HG03521 (cell line): Measurements from ENCODE around the gene NEK7.
"Not testable (repeated sequence)": the region's sequence is repeated elsewhere in the genome, so short reads cannot be mapped to it uniquely, and the experiment has no call there.

Experiments used
- ATAC-seq: cut with Tn5 transposase; IDR thresholded peaks from one replicate; pipeline ENCODE4 v1.9.1; 2021; ENCODE audit warnings: mild to moderate bottlenecking, moderate library complexity; ENCODE audit not compliant: unreplicated experiment

Gene NEK7

DNA sequence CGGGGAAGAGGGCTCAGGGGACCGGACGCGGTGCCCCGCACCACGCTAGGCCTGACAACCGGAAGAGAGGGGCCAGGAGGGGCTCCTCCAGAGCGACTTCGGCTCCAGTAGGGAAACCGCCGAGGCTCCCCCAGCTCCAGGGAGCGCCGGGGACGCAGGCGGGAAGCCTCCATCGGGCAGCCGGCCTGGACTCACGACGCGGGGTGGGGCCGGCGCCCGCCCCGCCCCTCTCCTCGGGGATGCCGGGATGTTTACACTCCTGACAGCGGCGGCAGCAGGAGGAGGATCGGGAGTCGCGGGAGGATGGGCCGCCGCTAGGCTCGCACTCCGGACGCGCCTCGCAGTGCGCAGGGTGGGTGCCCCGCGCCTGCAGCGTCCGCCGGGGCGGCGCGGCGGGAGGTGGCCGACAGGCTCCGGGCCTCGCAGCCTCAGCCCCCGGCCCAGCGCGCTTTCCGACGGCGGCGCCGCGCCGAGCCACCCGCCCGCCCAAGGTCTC is at the start of gene NEK7:
NEK7 (plus strand) TSS at position 254 of the 496 bp plus-strand sequence. CDS start 75,583 bp downstream, outside the sequence.
- ATAC-seq, result peak; percentile 36

- no peak for ATAC-seq
Measured at GRCh38 chr1:198107091-198107501, 49.7 kb upstream of the NEK7 start.

DNA sequence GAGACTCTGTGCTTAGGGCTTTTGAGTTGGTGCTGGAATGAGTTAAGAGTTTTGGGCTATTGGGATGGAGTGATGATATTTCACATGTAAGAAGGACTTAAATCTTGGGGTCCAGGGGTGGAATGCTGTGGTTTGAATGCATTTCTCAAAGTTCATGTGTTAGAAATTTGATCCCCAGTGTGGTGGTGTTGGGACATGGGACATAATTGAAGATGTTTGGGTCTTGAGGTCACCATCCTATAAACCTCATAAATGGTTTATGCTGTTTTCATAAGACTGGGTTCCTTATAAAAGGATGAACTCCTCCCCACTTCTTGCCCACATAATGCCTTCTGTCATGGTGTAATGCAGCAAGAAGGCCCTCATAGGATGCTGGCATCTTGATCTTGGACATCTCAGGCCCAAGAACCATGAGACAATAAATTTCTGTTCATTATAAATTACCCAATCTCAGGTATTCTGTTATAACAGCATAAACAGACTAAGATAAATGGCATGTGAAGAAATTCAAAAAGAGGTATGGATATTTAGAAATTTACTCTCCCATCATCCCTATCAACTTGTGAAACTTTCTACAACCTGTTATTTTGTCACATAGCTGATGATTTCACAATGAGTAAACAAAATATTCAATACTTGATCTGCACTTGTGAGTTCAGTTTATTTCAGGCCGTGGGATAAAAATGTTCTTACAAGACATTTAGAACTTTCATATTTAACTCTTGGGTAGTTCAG is 48.0 kb upstream of the NEK7 start:
- no peak for ATAC-seq

DNA sequence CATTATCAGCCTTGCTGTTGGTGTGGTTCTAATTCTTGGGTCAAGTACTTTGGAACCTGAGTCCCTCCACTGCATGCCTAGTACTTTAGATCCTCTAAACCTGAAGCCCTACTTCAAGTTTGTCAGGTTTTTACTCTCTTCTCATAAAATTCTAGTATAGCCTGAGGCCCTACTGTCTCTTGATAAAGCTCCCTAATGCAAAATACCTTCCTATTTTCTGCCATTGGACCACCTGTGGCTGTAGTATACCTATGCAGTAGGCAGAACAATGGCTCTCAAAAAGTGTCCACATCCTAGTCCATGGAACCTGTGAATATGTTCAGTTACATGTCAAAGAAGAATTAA is 47.5 kb upstream of the NEK7 start:
- no peak for ATAC-seq

DNA sequence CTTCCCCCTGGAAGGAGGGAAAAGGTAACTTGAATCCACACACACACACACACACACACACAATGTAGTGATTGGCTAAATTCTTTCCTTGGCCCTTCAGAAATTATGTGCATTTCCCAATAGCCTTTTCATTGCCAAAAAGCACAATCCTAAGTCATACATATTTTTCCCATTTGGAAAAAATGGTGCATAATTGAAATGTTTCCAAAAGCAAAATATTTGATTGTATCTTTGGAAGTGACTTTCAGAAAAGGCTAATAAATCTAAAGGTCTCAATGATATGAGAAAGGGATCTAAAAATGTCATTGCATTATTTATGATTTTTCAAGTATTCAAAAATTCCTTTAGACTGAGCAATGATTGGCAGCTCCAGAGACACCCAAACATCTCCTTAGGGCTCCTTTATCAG is 43.5 kb upstream of the NEK7 start:
- ATAC-seq, result no peak

- ATAC-seq, result no peak
Measured at GRCh38 chr1:198116069-198116468, 40.7 kb upstream of the NEK7 start.

DNA sequence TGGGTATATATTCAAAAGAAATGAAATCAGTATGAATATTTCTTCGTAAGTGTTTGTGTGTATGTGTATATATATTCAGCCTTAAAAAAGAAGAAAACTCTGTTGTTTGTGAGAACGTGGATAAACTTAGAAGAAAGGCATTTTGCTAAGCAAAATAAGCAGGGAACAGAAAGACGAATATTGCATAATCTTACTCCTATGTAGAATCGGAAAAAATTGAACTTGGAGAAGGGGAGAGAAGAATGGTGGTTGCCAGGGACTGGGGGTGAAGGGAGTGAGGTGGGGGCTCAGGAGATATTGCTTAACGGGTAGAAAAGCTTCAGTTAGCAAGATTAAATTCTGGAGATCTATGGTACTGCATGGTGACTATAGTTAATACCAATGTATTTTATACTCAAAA is 40.3 kb upstream of the NEK7 start:
- no peak for ATAC-seq

- no peak for ATAC-seq
Measured at GRCh38 chr1:198117267-198117666, 39.5 kb upstream of the NEK7 start.

- no peak for ATAC-seq
Measured at GRCh38 chr1:198118134-198118533, 38.7 kb upstream of the NEK7 start.

GRCh38 chr1:198119906-198120305 is 36.9 kb upstream of the NEK7 start:
- no peak for ATAC-seq

- no peak for ATAC-seq
Measured at GRCh38 chr1:198121056-198121826, 35.6 kb upstream of the NEK7 start.

DNA sequence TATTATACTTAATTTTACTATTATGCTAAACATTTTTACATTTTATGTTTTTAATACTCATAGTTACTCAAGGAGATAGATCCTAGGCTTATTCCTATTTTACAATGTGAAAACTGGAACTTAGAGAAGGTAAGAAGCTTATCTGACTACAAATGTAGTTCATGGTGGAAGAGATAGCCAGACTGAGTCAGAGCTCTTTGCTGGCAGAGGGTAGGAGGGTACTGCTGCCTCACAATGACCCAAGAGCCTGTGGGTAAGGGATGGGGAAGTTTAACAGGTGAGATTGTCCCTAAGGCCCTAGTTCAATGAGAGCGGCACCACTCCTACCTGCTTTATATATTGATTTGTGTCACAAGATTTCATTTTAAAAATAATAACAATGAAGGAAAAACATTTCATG is 34.1 kb upstream of the NEK7 start:
- ATAC-seq, result no peak

GRCh38 chr1:198123133-198123532 is 33.7 kb upstream of the NEK7 start:
- no peak for ATAC-seq

DNA sequence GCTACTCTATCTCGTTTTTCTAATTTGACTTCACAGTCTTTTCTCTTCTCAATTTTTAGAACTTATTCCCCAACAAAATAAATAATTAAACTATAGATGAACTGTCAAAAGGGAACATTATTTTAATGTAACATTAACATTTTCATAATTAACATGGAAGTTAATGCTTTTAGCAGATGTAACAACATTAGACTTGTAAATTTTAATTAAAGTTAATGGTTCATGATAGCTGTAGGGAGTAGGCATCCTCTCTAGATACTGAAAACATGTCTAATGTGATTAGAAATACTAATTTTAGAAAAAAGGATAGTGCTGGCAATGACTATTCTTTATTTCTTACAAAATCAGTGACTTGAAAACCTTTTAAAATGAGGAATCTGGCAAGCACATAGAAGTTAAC is 32.1 kb upstream of the NEK7 start:
- ATAC-seq, result no peak

DNA sequence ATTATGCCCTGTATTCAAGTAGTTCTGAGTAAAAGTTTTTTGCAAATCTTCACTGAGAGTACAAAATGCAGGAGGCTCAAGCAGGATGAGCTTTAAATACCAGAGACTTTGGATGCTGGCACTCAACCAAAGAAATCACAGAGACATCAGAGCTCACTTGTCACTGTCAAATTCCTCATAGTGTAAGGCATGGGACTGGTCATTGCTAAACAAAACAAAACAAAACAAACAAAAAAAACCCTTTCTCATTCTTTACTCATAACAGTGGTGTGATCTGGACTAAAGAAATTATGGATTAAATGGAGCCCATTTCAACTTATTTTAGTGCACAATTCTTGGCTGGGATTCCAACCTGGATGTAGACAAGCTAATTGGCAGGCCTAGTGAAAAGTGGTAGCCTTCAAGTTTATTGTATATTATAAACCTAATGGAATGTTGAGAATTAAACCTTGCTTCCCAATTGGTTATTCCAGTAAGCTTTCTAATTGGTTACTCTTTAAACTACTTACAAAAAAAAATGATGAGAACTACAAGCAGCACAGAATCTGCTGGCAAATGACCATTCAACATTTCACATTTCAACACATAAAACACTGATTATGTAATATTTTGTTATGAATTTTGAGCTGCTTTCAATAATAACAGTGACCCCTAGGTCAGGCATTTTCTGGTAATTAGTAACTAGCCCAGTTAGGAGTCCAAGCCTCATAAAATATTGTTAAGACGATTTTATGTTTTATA is 30.6 kb upstream of the NEK7 start:
- no peak for ATAC-seq

GRCh38 chr1:198128533-198128932 is 28.3 kb upstream of the NEK7 start:
- no peak for ATAC-seq

- not testable (repeated sequence) for ATAC-seq
Measured at GRCh38 chr1:198130053-198130452, 26.7 kb upstream of the NEK7 start.

DNA sequence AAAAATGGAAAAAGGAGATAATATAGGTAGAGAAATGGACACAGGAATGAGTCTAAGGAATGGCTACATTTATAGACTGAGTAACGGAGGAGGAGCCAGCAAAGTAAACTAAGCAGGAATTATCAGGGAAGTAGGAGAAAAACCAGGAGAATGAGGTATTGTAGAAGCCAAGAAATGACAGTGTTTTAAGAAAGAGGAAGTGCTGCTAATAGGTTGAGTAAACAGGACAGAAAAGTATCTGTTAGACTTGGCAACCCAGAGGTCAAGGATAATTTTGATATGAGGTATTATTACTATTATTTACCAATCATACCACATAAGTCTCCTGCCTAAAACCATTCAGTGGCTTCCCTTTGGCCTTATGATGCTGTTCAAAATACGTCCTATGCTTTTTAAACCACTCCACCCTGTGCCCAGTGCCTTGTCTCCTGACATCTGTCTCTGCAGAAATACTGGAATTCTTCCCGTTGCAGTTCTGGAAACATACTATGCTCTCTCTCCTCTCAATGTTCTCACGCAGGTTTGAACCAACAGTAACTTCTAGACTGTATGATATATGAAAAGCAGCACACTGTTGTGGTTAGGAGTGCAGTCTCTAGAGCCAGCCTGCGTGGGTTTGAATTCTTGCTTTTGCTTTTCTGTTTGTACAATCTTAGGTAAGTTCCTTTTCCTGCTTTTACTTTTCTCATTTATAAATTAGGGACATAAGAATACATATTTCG is 24.6 kb upstream of the NEK7 start:
- ATAC-seq, result no peak

GRCh38 chr1:198134252-198134651 is 22.5 kb upstream of the NEK7 start:
- ATAC-seq, result no peak

DNA sequence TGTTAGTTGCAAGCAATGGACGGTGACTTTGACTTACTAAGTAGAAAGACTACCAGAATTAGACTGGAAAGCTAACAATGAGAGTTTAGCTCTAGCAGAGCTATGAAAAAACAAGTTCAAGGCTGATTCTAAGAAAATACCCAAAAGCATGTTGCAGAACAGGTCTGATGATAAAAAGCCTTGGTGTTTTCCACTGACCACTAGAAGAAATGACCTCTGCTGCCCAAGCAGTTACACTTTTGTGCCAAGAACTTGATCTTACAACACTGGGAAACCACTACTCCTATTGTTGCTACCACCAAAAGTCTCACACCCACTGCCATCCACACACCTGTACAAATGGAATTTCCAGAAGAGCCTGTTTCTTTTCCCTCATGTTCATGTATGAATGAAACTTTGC is 21.4 kb upstream of the NEK7 start:
- no peak for ATAC-seq
